Measurements from ENCODE around the gene PDCD5. TPM values are rescaled to one million over a fixed set of nuclear protein-coding genes. Genes with fewer than 3 reads are reported as not detected.

PDCD5 gene
- 62.9 and 141 TPM in 2 replicates for total RNA-seq

DNA sequence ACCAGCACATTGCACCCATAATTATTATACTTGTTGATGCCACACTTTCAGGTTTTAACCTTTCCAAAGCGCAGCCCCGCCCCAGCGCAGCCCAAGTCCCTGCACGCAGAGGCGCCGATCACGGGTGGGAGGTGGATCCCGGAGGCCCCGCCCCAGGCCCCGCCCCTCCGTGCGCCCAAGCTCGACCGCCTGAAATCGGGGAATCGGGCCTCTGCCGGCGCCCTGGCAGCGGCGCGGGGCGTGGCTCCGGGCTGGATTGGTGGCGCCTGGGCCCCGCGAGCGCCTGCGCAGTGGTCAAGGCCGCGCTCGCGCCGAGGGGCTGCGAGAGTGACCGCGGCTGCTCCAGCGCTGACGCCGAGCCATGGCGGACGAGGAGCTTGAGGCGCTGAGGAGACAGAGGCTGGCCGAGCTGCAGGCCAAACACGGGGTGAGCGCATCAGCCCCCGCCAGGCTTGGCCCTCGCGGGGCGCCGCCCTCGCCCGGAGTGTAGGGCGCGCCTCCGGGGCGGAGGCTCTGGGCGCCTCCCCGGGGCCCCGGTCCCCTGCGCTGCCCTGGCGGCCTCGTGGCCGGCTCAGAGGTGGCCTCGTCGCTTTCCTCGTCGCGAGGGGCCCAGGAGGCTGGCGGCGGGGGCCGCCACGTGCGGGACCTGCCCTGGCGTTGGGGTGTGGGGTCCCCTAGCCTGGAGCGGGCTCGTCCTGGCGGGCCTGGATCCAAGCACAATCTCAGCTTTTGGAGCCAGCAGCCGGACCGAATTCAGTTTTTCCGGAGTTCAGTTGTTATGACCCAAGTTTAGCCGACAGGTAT lies at the start of gene PDCD5:
Gene PDCD5, plus strand, starts transcription at position 290 of the 804 bp plus-strand sequence. Its CDS starts 72 bp downstream, at position 362.

Other genes starting within 250 kb of the PDCD5 start
- gene ZNF507, start 235.6 kb upstream of the PDCD5 start, total RNA-seq: 10.6 and 13.8 TPM in 2 replicates
- 29.1 and 37.5 TPM in 2 replicates for gene DPY19L3, start 175.4 kb upstream of the PDCD5 start, total RNA-seq
- 34.6 and 38.9 TPM in 2 replicates for gene ANKRD27, start 94.0 kb downstream of the PDCD5 start, total RNA-seq
- 0.15 and 0.83 TPM in 2 replicates for gene RGS9BP, start 94.7 kb downstream of the PDCD5 start, total RNA-seq
- gene NUDT19, start 110.6 kb downstream of the PDCD5 start, total RNA-seq: 5.2 and 8.3 TPM in 2 replicates
- gene TDRD12, start 138.6 kb downstream of the PDCD5 start, total RNA-seq: under 0.01 and 0.58 TPM in 2 replicates